Measurements from ENCODE around the gene CDH4.

DNA sequence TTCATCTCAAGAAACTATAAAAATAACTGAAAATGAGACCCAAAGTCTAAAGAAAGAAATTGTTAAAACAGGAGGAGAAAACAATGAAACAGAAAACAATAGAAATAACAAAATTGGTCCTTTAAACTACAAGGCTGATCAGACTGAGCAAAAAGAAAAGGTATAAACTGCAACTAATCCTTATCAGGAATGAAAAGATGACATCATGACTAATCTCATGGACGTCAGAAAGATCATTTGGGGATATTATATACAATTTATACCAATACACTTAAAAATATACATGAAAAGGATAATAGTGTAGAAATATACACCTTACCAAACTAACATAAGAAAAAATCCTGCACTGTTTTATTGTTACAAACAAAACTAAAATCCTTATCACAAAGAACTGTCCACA is 498.0 kb downstream of the CDH4 start:
- no peak for TF ChIP-seq TCF12 (IDR thresholded peaks at IDR 0.05; ENCODE audit: low read depth)
- TF ChIP-seq CEBPB (IDR thresholded peaks at IDR 0.05): no peak
- TF ChIP-seq EP300 (IDR thresholded peaks at IDR 0.05; ENCODE audit: borderline replicate concordance): no peak
- no peak for TF ChIP-seq RAD21 (IDR thresholded peaks at IDR 0.05; ENCODE audit: low read depth)
- TF ChIP-seq, protein P1, sequence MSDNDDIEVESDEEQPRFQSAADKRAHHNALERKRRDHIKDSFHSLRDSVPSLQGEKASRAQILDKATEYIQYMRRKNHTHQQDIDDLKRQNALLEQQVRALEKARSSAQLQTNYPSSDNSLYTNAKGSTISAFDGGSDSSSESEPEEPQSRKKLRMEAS (IDR thresholded peaks at IDR 0.05): no peak
- no peak for TF ChIP-seq CREB1 (IDR thresholded peaks at IDR 0.05; ENCODE audit: low read depth)
- no peak for TF ChIP-seq YY1 (IDR thresholded peaks at IDR 0.05; ENCODE audit: low read depth)
- TF ChIP-seq, protein P2, sequence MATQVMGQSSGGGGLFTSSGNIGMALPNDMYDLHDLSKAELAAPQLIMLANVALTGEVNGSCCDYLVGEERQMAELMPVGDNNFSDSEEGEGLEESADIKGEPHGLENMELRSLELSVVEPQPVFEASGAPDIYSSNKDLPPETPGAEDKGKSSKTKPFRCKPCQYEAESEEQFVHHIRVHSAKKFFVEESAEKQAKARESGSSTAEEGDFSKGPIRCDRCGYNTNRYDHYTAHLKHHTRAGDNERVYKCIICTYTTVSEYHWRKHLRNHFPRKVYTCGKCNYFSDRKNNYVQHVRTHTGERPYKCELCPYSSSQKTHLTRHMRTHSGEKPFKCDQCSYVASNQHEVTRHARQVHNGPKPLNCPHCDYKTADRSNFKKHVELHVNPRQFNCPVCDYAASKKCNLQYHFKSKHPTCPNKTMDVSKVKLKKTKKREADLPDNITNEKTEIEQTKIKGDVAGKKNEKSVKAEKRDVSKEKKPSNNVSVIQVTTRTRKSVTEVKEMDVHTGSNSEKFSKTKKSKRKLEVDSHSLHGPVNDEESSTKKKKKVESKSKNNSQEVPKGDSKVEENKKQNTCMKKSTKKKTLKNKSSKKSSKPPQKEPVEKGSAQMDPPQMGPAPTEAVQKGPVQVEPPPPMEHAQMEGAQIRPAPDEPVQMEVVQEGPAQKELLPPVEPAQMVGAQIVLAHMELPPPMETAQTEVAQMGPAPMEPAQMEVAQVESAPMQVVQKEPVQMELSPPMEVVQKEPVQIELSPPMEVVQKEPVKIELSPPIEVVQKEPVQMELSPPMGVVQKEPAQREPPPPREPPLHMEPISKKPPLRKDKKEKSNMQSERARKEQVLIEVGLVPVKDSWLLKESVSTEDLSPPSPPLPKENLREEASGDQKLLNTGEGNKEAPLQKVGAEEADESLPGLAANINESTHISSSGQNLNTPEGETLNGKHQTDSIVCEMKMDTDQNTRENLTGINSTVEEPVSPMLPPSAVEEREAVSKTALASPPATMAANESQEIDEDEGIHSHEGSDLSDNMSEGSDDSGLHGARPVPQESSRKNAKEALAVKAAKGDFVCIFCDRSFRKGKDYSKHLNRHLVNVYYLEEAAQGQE (IDR thresholded peaks at IDR 0.05; ENCODE audit: low read depth): no peak
- TF ChIP-seq TAF1 (IDR thresholded peaks at IDR 0.05; ENCODE audit: low read depth): no peak
- no peak for TF ChIP-seq ZBTB7A (IDR thresholded peaks at IDR 0.05; ENCODE audit: low read depth)
- TF ChIP-seq, protein P3, sequence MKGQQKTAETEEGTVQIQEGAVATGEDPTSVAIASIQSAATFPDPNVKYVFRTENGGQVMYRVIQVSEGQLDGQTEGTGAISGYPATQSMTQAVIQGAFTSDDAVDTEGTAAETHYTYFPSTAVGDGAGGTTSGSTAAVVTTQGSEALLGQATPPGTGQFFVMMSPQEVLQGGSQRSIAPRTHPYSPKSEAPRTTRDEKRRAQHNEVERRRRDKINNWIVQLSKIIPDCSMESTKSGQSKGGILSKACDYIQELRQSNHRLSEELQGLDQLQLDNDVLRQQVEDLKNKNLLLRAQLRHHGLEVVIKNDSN (IDR thresholded peaks at IDR 0.05): no peak
- TF ChIP-seq EGR1 (IDR thresholded peaks at IDR 0.05): no peak
- no peak for TF ChIP-seq TEAD4 (IDR thresholded peaks at IDR 0.05)
- TF ChIP-seq NFIC (IDR thresholded peaks at IDR 0.05): no peak

Data from Ishikawa (cell line).